Loucy (cell line): Measurements from ENCODE around the gene PTPRC.

ENCODE experiments used
- H2AFZ ChIP-seq: fragments of 200-600 bp; sonication (generic); 2 replicates; pipeline ENCODE4 v1.6.0; 2016; ENCODE audit warnings: antibody characterized with exemption, mild to moderate bottlenecking, low read length, moderate library complexity
- H3F3A ChIP-seq: fragments of 200-600 bp; 2 replicates; pipeline ENCODE4 v1.6.0; 2016; ENCODE audit warnings: antibody characterized with exemption, low read depth, mild to moderate bottlenecking
- H3K27me3 ChIP-seq: fragments of 200-600 bp; sonication (generic); 2 replicates; pipeline ENCODE4 v1.6.1; 2014; ENCODE audit warnings: low read length, mild to moderate bottlenecking; ENCODE audit not compliant: insufficient read depth, poor library complexity, severe bottlenecking
- H3K36me3 ChIP-seq: fragments of 200-600 bp; sonication (generic); 2 replicates; pipeline ENCODE4 v1.6.1; 2016; ENCODE audit warnings: low read length; ENCODE audit not compliant: insufficient read depth
- H3K4me1 ChIP-seq: fragments of 200-600 bp; sonication (generic); 2 replicates; pipeline ENCODE4 v1.5.1; 2014; ENCODE audit warnings: low read length, mild to moderate bottlenecking; ENCODE audit not compliant: insufficient read depth, poor library complexity, severe bottlenecking
- H3K4me2 ChIP-seq: fragments of 200-600 bp; sonication (generic); 2 replicates; pipeline ENCODE4 v1.6.0; 2014; ENCODE audit warnings: antibody characterized with exemption, low read length, low read depth, mild to moderate bottlenecking; ENCODE audit not compliant: poor library complexity, severe bottlenecking
- H3K4me3 ChIP-seq: fragments of 200-600 bp; sonication (generic); 2 replicates; pipeline ENCODE4 v1.5.1; 2014; ENCODE audit warnings: low read length, mild to moderate bottlenecking, mixed read lengths; ENCODE audit not compliant: poor library complexity, severe bottlenecking
- H3K79me2 ChIP-seq: fragments of 200-600 bp; sonication (generic); 2 replicates; pipeline ENCODE4 v1.6.1; 2014; ENCODE audit warnings: low read length; ENCODE audit not compliant: insufficient read depth
- H3K9ac ChIP-seq: fragments of 200-600 bp; sonication (generic); 2 replicates; pipeline ENCODE4 v1.6.0; 2014; ENCODE audit warnings: mild to moderate bottlenecking, low read depth, low read length, moderate library complexity; ENCODE audit not compliant: poor library complexity, severe bottlenecking
- H3K9me2 ChIP-seq: fragments of 200-600 bp; sonication (generic); replicated peaks from 2 replicates; pipeline ENCODE4 v1.6.1; 2016; ENCODE audit warnings: low read depth, low read length, mixed read lengths
- H3K9me3 ChIP-seq: fragments of 200-600 bp; sonication (generic); 2 replicates; pipeline ENCODE4 v1.6.1; 2014; ENCODE audit warnings: mild to moderate bottlenecking, antibody characterized with exemption, low read length, low read depth; ENCODE audit not compliant: insufficient read depth
- H4K20me1 ChIP-seq: fragments of 200-600 bp; sonication (generic); 2 replicates; pipeline ENCODE4 v1.6.0; 2014; ENCODE audit warnings: antibody characterized with exemption, low read length, mild to moderate bottlenecking; ENCODE audit not compliant: insufficient read depth, poor library complexity, severe bottlenecking
- EZH2phosphoT487 ChIP-seq: fragments of 200-600 bp; IDR thresholded peaks from 2 replicates; pipeline ENCODE4 v1.6.1; 2018; ENCODE audit warnings: antibody characterized with exemption, mild to moderate bottlenecking, moderate library complexity, borderline replicate concordance
- TF ChIP-seq, protein P1 (sequence below): fragments of 200-600 bp; sonication (generic); conservative IDR thresholded peaks from 2 replicates; pipeline ENCODE4 v1.5.1; 2014; ENCODE audit warnings: mild to moderate bottlenecking, antibody characterized with exemption, low read length

Gene PTPRC

DNA sequence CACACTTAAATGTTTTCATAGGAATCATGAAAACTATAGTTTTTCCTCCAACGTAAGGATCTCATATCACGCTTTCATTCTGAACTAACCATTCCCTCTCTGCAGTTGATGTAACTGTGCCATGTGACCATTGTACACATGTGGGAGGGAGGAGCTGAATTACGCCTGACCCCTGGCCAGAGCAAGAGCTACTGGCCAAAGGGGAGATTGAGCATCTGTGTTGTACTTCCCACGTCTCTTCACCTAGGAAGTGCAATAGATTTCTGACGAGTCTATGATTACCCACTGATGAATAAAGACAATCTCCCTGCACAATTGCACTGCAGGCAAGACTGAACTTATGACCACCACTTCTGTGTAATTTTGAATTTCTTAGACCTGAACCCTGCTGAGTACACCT lies 24.0 kb downstream of the PTPRC start:
- H3K27me3 ChIP-seq, result no peaks in the 10 kb centered on the region
- H3K4me1 ChIP-seq, result peaks cover 77% of the 10 kb centered on the region
- H3K36me3 ChIP-seq, result peaks cover 64% of the 10 kb centered on the region
- H2AFZ ChIP-seq, result no peak overlapping the region
- H3F3A ChIP-seq, result peaks cover 6% of the 10 kb centered on the region; the same call in 1 of the 2 replicates
- H3K4me3 ChIP-seq, result peak overlapping the region; percentile 36
- peak overlapping the region; percentile 20 for H3K9ac ChIP-seq
- no peaks in the 10 kb centered on the region for H3K9me2 ChIP-seq
- TF ChIP-seq EZH2phosphoT487, result no peak
- TF ChIP-seq, protein P1, sequence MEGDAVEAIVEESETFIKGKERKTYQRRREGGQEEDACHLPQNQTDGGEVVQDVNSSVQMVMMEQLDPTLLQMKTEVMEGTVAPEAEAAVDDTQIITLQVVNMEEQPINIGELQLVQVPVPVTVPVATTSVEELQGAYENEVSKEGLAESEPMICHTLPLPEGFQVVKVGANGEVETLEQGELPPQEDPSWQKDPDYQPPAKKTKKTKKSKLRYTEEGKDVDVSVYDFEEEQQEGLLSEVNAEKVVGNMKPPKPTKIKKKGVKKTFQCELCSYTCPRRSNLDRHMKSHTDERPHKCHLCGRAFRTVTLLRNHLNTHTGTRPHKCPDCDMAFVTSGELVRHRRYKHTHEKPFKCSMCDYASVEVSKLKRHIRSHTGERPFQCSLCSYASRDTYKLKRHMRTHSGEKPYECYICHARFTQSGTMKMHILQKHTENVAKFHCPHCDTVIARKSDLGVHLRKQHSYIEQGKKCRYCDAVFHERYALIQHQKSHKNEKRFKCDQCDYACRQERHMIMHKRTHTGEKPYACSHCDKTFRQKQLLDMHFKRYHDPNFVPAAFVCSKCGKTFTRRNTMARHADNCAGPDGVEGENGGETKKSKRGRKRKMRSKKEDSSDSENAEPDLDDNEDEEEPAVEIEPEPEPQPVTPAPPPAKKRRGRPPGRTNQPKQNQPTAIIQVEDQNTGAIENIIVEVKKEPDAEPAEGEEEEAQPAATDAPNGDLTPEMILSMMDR, result no peak
- peaks cover 99% of the 10 kb centered on the region for H3K79me2 ChIP-seq
- H3K9me3 ChIP-seq, result no peaks in the 10 kb centered on the region
- peak overlapping the region; percentile 53 for H3K4me2 ChIP-seq
- peaks cover 80% of the 10 kb centered on the region for H4K20me1 ChIP-seq

DNA sequence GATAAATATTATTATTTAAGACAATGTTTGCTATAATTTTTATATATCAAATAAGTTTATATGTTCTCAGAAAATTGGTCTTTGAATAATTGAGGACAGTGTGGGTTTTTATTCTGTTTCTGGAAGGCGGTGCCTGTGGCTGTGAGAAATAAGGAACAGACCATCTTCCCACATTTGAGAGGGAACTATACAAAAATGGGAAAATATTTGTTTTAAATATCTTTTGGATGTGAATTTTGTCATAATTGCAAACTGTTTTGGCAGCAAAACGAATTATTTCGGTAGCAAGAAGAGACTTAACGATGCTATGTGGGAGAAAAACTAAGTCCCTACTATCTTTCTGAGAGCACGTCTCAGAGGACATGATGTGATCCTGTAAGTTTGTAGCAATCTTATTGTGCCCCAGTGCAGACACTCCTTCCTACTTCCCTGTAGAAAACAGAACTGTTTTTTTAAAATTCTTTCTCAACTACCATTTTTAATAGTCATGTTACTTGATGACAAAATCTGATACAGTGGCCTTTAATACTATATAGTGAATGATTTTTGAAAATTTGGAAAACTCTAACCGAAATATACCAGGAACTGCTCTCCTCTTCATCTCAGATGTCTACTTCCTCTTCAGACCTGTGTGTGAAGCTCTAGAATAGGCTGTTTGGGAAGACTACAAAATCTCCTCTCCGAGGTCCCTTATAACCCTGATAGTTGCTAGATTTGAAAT lies 25.4 kb downstream of the PTPRC start:
- Histone ChIP-seq H3K4me2 (peak overlapping the region; percentile 44), H3K4me3 (peak overlapping the region; percentile 3), H4K20me1 (peaks cover 73% of the 10 kb centered on the region), H3K36me3 (peaks cover 60% of the 10 kb centered on the region), H3K9ac (peak overlapping the region; percentile 47), H3K4me1 (peaks cover 77% of the 10 kb centered on the region), H3K27me3 (no peaks in the 10 kb centered on the region), H3K9me3 (no peaks in the 10 kb centered on the region), H3F3A (peaks cover 17% of the 10 kb centered on the region), H3K79me2 (peaks cover 99% of the 10 kb centered on the region), H2AFZ (no peak overlapping the region), H3K9me2 (no peaks in the 10 kb centered on the region)
- TF ChIP-seq, protein P1, result no peak
- TF ChIP-seq EZH2phosphoT487, result no peak

DNA sequence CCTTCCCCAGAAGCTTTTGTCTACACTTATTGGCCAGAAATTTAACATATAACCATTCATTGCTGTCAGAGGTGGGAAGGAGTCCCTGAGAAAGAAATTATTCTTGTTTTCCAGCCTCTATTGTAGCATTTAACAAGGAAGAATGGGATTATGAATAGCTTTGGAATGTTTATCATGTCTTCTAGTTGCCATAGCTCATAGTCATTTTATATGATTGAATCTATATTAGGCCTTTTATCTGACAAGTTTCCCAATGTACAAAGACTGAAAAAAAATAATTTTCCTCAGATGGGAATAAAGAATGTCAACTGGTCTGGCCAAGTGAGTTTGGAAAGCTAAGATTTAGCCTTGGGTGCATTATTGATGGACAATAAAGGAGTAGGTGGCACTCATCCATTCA lies 28.3 kb downstream of the PTPRC start:
- H3K27me3 ChIP-seq, result no peaks in the 10 kb centered on the region
- peak overlapping the region; percentile 68 for H3K4me2 ChIP-seq
- no peaks in the 10 kb centered on the region for H3K9me3 ChIP-seq
- peaks cover 70% of the 10 kb centered on the region for H3K36me3 ChIP-seq
- H3K9me2 ChIP-seq, result no peaks in the 10 kb centered on the region
- peaks cover 57% of the 10 kb centered on the region for H4K20me1 ChIP-seq
- peaks cover 99% of the 10 kb centered on the region for H3K79me2 ChIP-seq
- peak overlapping the region; percentile 61 for H3K9ac ChIP-seq
- H2AFZ ChIP-seq, result no peak overlapping the region
- H3K4me1 ChIP-seq, result peaks cover 91% of the 10 kb centered on the region
- TF ChIP-seq, protein P1, result no peak
- no peak for TF ChIP-seq EZH2phosphoT487
- peaks cover 17% of the 10 kb centered on the region for H3F3A ChIP-seq
- H3K4me3 ChIP-seq, result peak overlapping the region; percentile 44
